ENCODE data around the gene ULK3.
A peak's percentile ranks its signal among the peaks of the same experiment; 100 is the strongest.

ULK3 gene

DNA sequence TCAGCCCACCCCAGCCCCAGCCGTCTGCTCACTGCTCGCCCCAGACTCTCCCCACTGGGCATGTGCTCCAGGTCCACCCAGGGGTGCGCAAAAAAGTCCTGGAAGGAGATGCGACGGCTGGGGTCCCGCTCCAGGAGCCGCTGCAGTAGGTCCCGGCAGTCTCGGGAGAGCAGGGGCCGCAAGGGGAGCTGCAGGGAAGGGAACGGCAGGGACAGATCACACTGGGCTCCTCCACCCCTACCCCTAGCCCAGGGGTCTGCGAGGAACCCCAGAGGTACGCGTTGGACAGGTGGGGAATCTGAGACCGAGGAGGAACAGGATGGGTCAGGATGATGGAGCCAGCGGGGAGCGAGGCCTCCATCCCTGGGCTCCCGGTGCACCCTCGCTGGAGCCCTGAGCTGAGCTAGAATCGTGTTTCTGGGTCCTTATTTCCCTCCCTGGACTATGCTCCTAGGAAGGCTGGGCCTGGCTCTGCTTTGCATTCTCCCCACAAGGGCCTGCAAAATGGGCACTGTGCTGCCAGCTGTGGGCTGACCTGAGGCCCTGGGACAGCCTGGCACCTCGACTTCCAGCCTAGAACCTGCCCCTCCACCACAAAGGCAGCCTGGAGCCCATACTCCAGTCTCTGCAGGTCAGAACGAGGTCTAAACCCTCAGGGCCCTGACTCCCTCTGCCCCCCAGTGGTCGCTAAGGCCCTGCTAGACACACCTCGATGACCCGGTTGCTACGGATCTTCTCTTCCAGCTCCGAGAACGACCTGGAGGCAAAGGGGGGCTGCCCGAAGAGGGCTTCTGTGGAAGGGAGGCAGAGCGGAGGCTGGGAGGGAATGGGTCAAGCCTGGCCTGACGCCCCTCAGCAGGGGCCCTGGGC, 3.2 kb downstream of the ULK3 start:
- DNase-seq: no peak

DNA sequence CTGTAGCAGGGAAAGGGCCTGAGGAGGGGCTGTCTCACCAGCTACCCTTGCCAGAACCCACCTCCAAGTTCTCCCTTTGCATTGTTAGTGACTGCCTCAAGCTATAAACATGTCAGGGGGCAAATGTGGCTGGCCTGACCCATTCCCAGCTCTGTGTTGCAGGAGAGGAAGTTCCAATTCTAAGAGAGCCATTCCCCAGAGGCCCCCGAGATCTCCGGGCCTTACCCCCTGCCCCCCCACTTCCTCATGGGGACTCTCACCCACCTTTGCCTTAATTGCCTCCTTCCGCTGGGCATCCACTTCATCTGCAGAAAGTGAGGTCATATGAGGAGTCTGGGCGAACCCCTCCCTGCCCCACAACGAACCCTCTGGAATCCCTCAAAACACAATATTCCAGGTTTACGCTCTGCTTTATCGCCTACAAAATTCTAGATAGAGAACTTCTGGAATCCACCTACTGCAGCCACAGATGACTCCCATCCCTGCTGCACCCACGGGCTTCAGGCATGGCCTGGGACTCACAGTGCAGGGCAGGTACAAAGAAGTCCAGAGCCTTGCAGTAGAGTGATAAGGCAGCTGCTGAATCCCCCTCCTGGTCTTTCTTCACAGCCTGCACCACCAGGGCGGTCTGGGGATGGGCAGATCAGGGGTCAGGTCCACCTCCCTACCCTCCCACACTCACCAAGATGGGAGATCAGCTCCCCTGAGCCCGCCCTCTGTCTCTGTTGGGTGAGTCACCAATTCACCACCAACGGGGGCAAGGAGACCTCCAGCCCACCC, 4.0 kb downstream of the ULK3 start:
- no peak for DNase-seq

DNA sequence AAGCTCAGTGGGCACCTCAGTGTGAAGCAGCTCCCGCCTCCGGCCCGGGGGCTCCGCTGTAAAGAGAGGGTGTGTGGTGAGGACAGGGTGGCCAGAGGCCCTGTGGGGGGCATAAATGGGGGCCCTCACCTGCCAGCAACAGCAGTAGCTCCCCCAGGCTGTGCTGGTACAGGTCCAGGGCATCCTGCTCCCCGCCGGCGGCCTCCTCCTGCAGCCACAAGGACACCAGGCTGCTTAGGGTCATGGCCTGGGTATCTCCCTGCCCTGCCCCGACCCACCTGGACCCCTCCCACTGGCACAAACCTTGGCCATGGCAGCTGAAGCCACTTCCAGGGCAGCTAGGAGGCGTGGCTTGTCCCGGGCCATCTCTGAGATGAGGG, 4.8 kb downstream of the ULK3 start:
- DNase-seq: no peak

- no peak for DNase-seq
These were observed 5.3 kb downstream of the ULK3 start for GRCh38 chr15:74837482-74838136.

GRCh38 chr15:74836846-74837245, 6.1 kb downstream of the ULK3 start:
- DNase-seq: no peak

DNA sequence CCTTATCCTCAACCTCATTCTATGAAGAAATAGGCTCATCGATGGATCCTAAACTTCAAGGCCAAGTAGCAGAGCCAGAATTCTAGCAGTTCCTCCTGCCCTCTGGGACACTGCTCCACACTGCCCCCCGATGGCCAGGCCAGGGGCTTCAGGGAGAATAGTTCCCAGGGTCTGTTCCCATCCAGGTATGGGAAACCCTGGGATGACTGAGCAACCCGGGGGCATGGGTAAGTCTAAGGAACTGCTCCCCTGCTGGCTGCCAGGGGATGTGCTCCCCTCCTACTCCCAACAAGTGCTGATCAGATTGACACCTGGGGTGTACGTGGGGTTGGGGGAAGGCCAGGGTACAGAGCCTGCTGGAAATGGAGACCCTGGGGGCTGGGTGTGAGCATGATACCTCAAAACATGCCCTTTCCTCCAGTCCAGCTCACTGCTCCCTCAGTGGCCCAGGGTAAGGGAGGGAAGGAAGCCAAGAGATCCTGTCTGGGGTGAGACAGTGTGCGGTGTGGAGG, 7.6 kb downstream of the ULK3 start:
- peak; percentile 54 for DNase-seq

GRCh38 chr15:74833376-74834107, 9.4 kb downstream of the ULK3 start:
- DNase-seq: no peak

DNA sequence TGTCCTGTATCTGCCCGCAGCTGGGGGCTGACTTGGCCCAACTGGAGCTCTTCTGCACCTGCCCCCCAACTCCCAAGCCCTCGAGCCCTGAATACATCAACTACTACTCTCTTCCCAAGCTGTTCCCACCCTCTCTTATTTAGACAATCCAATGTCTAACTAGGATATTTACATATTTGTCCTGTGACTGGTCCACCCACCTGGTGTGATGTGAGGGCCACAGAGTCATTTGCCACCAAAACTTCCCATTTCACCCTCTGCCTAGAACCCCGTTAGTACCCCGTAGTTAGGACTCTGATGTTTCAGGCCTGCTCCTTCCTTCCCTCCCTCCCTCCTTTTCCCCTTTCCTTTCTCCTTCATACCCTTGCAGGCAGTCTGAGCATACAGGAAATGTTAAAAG, 10.1 kb downstream of the ULK3 start:
- DNase-seq: no peak

DNA sequence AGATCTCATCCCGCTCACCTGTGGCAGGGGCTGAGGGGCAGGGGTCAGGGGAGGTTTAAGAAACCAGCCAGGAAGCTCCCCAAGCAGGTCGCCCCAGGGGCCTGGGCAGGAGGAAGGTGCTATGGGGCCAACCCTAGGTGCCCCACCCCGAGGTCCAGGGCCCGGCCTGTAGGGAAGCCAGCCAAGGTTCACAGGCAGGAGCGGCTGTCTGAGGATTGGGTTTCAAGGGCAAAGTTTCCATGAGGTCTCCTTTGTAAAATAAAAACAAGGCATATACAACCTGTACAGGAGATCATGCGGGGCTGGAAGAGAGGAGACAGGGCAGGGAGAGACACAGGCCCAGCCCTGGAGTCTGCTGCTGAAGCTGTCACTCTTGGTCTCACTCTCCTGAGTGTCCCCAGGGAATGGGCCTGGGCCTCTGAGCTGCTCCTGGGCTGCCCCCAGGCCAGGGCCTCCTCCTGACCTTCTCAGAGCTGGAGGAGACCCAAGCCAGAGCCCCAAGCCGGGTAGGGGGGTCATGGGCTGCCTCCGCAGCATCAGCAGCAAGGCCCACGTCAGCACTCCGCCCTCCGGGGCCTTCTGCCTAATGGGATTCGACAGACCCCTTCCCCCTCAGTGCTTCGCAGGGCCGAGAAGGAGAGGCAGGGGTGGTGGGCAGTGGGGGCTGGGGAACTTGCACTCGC, 11.0 kb downstream of the ULK3 start:
- DNase-seq: no peak

GRCh38 chr15:74830868-74831267, 12.1 kb downstream of the ULK3 start:
- no peak for DNase-seq

GRCh38 chr15:74829991-74830390, 13.0 kb downstream of the ULK3 start:
- no peak for DNase-seq

GRCh38 chr15:74829486-74829885, 13.5 kb downstream of the ULK3 start:
- no peak for DNase-seq

- DNase-seq: no peak
These were observed 14.1 kb downstream of the ULK3 start for GRCh38 chr15:74828835-74829234.

DNA sequence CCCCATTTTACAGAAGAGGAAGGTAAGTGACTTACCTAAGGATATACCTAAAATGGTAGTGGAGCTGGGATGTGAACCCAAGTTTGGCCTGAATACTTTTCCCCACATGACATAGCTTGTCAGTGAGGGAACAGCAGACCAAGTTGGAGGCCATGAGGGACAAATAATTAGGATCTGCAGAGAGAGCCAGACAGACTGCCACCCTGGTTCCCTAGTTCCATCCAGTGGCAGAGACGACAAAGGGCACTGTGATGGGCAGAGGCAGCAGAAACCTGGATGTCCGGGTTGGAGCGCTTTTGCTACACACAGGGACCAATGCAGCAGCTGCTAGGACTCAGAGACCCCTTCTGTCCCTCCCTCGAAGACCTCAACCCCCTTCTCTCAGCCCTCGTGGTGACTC, 15.3 kb downstream of the ULK3 start:
- no peak for DNase-seq

GRCh38 chr15:74826921-74827320, 16.0 kb downstream of the ULK3 start:
- DNase-seq: no peak

- DNase-seq: peak; percentile 64
These were observed 16.6 kb downstream of the ULK3 start, which contains the start of gene CPLX3 for GRCh38 chr15:74826364-74826819. TSS of gene CPLX3 (plus strand) at chr15:74826627. CDS start at chr15:74826704, 77 bp downstream.

GRCh38 chr15:74825866-74826265, 17.1 kb downstream of the ULK3 start:
- no peak for DNase-seq

- no peak for DNase-seq
These were observed 18.0 kb downstream of the ULK3 start for GRCh38 chr15:74824976-74825375.

DNA sequence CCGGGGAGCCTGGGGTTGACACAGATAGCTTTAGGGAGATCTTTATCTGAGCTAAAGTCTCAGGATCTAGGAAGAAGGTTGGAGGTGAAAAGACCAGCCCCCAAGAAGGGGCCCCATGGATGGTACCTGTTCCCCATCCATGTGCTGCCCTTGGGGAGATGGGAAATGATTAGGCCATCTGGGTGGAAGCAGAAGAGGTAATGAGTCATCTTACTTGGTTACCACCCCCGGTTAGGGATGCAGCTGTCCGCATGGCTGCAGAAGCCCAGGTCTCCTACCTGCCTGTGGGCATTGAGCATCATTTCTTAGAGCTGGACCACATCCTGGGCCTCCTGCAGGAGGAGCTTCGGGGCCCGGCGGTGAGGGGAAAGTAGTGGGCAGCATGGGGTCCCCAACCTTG, 19.6 kb downstream of the ULK3 start:
- no peak for DNase-seq

- no peak for DNase-seq
These were observed 20.7 kb downstream of the ULK3 start for GRCh38 chr15:74822233-74822632.

DNA sequence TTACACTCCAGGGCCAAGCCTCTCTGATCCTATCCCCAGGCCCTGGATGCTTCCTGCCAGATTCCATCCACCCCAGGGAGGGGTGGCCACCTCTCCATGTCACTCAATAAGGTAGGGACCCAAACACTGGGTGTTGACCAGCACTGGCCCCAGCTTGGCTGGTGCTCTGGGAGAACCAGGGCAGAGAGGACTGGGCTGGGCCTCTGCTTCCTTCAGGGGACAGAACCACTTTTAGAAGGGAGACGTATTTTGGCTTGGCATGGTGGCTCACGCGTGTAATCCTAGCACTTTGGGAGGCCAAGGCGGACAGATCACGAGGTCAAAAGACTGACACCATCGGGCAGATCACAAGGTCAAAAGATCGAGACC, 21.2 kb downstream of the ULK3 start:
- DNase-seq: no peak
